HG02759 (cell line): Measurements from ENCODE around the gene CYGB.
"Not testable (repeated sequence)": the region's sequence is repeated elsewhere in the genome, so short reads cannot be mapped to it uniquely, and the experiment has no call there.

ENCODE experiments used
- ATAC-seq: cut with Tn5 transposase; IDR thresholded peaks from one replicate; pipeline ENCODE4 v1.9.1; 2021; ENCODE audit warnings: mild to moderate bottlenecking, moderate library complexity; ENCODE audit not compliant: unreplicated experiment

CYGB gene

GRCh38 chr17:76567634-76568432 is 30.3 kb upstream of the CYGB start:
- ATAC-seq, result no peak

GRCh38 chr17:76566988-76567431 is 29.5 kb upstream of the CYGB start:
- ATAC-seq, result no peak

- ATAC-seq, result no peak
Measured at GRCh38 chr17:76566613-76566943, 29.1 kb upstream of the CYGB start.

- ATAC-seq, result no peak
Measured at GRCh38 chr17:76565728-76566612, 28.5 kb upstream of the CYGB start.

GRCh38 chr17:76564991-76565727 is 27.6 kb upstream of the CYGB start:
- ATAC-seq, result not testable (repeated sequence)

- ATAC-seq, result not testable (repeated sequence)
Measured at GRCh38 chr17:76563359-76563758, 25.9 kb upstream of the CYGB start.

- no peak for ATAC-seq
Measured at GRCh38 chr17:76562734-76563148, 25.2 kb upstream of the CYGB start.

- ATAC-seq, result no peak
Measured at GRCh38 chr17:76561799-76562268, 24.3 kb upstream of the CYGB start.

GRCh38 chr17:76561332-76561731 is 23.8 kb upstream of the CYGB start:
- no peak for ATAC-seq

GRCh38 chr17:76560877-76561221 is 23.3 kb upstream of the CYGB start:
- no peak for ATAC-seq

GRCh38 chr17:76560036-76560876 is 22.7 kb upstream of the CYGB start:
- no peak for ATAC-seq

- ATAC-seq, result not testable (repeated sequence)
Measured at GRCh38 chr17:76559460-76559859, 22.0 kb upstream of the CYGB start.

- ATAC-seq, result no peak
Measured at GRCh38 chr17:76558198-76559095, 20.9 kb upstream of the CYGB start.

- ATAC-seq, result peak; percentile 90
Measured at GRCh38 chr17:76557368-76558197, 20.1 kb upstream of the CYGB start.

GRCh38 chr17:76556765-76557367 is 19.4 kb upstream of the CYGB start:
- peak; percentile 15 for ATAC-seq

- ATAC-seq, result no peak
Measured at GRCh38 chr17:76554131-76554530, 16.6 kb upstream of the CYGB start.

- no peak for ATAC-seq
Measured at GRCh38 chr17:76553178-76553908, 15.8 kb upstream of the CYGB start.
